ENCODE data around the gene SLC16A11. TPM values are rescaled to one million over a fixed set of nuclear protein-coding genes. Genes with fewer than 3 reads are reported as not detected.

SLC16A11 gene
- total RNA-seq, 2 experiments from 2014 or later: 1.2 to 1.7 TPM

Other genes starting within 250 kb of the SLC16A11 start
- gene TEKT1, start 212.4 kb downstream of the SLC16A11 start, total RNA-seq: not detected
- not detected for gene ALOX12, start 48.0 kb downstream of the SLC16A11 start, total RNA-seq
- 100 to 1,000 TPM; 114 to 128 TPM for gene RNASEK, start 31.5 kb downstream of the SLC16A11 start, total RNA-seq
- gene BCL6B, start 21.0 kb downstream of the SLC16A11 start, total RNA-seq: under 1 TPM; 0.36 to 0.54 TPM
- gene SLC16A13, start 8.1 kb downstream of the SLC16A11 start, total RNA-seq: 10 to 100 TPM; 15.8 to 16.0 TPM
- under 1 TPM; 0.45 to 0.64 TPM for gene CLEC10A, start 36.2 kb upstream of the SLC16A11 start, total RNA-seq
- not detected for gene ASGR2, start 70.7 kb upstream of the SLC16A11 start, total RNA-seq
- 1 to 10 TPM; 1.1 to 1.5 TPM for gene ASGR1, start 135.3 kb upstream of the SLC16A11 start, total RNA-seq
- 10 to 100 TPM; 21.2 to 22.4 TPM for gene DLG4, start 175.7 kb upstream of the SLC16A11 start, total RNA-seq
- gene ACADVL, start 175.8 kb upstream of the SLC16A11 start, total RNA-seq: 100 to 1,000 TPM; 417 to 434 TPM
- 10 to 100 TPM; 62.1 to 67.3 TPM for gene DVL2, start 190.4 kb upstream of the SLC16A11 start, total RNA-seq
- gene PHF23, start 195.4 kb upstream of the SLC16A11 start, total RNA-seq: 10 to 100 TPM; 49.9 to 50.4 TPM
- gene GABARAP, start 198.4 kb upstream of the SLC16A11 start, total RNA-seq: 100 to 1,000 TPM; 244 to 251 TPM
- 100 to 1,000 TPM; 157 to 160 TPM for gene CTDNEP1, start 207.6 kb upstream of the SLC16A11 start, total RNA-seq
- gene ELP5, start 208.1 kb upstream of the SLC16A11 start, total RNA-seq: 10 to 100 TPM; 49.5 to 52.0 TPM
- gene CLDN7, start 218.4 kb upstream of the SLC16A11 start, total RNA-seq: 1 to 10 TPM; 1.7 to 2.6 TPM
- not detected for gene SLC2A4, start 237.6 kb upstream of the SLC16A11 start, total RNA-seq

All from activated naive CD8-positive, alpha-beta T cell treated with anti-CD3 and anti-CD28 coated beads, Interleukin-2, amount 10 ng/mL, durations not matched to agents 7 days and 5 days (primary cell).